HG02852 (cell line): ENCODE data around the gene UTS2R.

ENCODE experiments used
- ATAC-seq: cut with Tn5 transposase; IDR thresholded peaks from one replicate; pipeline ENCODE4 v1.9.1; 2021; ENCODE audit warnings: mild to moderate bottlenecking, moderate library complexity; ENCODE audit not compliant: unreplicated experiment

The UTS2R gene

GRCh38 chr17:82371333-82372248, at the start of gene UTS2R:
Gene UTS2R (plus strand): TSS chr17:82371765. CDS start chr17:82374325, 2,560 bp downstream.
- no peak for ATAC-seq

GRCh38 chr17:82321947-82322466, 49.6 kb upstream of the UTS2R start:
- no peak for ATAC-seq

GRCh38 chr17:82322526-82323453, 48.8 kb upstream of the UTS2R start:
- ATAC-seq: no peak

- no peak for ATAC-seq
Measured at GRCh38 chr17:82323514-82324234, 47.9 kb upstream of the UTS2R start.

GRCh38 chr17:82324566-82325285, 46.8 kb upstream of the UTS2R start:
- ATAC-seq: no peak

- no peak for ATAC-seq
Measured at GRCh38 chr17:82325286-82326180, 46.0 kb upstream of the UTS2R start.

GRCh38 chr17:82327289-82327688, 44.3 kb upstream of the UTS2R start:
- no peak for ATAC-seq

- ATAC-seq: no peak
Measured at GRCh38 chr17:82327757-82328140, 43.8 kb upstream of the UTS2R start.

- ATAC-seq: no peak
Measured at GRCh38 chr17:82328141-82328993, 43.2 kb upstream of the UTS2R start.

- no peak for ATAC-seq
Measured at GRCh38 chr17:82328994-82329507, 42.5 kb upstream of the UTS2R start.

GRCh38 chr17:82329683-82330321, 41.8 kb upstream of the UTS2R start:
- ATAC-seq: no peak

- ATAC-seq: no peak
Measured at GRCh38 chr17:82330322-82331239, 41.0 kb upstream of the UTS2R start.

- ATAC-seq: no peak
Measured at GRCh38 chr17:82331345-82331939, 40.1 kb upstream of the UTS2R start.

GRCh38 chr17:82332669-82333278, 38.8 kb upstream of the UTS2R start:
- no peak for ATAC-seq
